Stimulated activated CD4-positive, alpha-beta T cell treated with anti-CD3 and anti-CD28 coated beads, Interleukin-12 subunit alpha, Interleukin-12 subunit beta, amount 100 ng/mL, for 48 hours (primary cell): ENCODE data around the gene MTMR12.

ENCODE experiments used
- DNase-seq, 3 donors: peaks; one replicate each; pipeline ENCODE4 v3.0.0-alpha.2; 2020; ENCODE audit warnings: low read depth in 2 of 3, low spot score in 1 of 3

MTMR12 gene

DNA sequence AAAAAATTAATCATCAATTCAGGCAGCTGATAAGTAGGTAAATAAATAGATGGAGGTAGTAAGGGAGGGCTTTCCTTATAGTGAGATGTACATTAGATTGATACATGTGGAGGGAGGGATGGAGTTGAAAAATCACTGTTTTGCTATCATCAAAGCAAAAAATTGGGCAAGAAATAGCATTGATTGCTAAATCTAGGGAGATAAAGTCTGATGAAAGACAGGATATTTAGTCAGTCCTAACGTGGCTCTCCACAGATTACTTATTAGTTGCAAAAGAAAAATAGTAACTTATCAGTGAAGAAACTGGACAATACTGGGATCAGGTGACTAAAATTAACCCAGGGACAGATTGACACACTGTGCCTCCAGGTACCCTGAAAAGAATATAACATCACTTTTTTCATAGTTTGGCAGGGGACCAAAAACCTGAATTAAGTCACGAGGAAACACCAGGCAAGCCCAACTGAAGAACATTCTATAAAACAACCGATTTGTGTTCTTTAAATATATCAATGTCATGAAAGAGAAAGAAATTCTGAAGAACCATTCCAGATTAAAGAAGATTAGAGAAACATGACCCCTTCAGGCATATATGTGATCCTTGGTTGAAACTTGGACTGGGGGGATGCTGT is 111.5 kb downstream of the MTMR12 start:
- no peak for DNase-seq

DNA sequence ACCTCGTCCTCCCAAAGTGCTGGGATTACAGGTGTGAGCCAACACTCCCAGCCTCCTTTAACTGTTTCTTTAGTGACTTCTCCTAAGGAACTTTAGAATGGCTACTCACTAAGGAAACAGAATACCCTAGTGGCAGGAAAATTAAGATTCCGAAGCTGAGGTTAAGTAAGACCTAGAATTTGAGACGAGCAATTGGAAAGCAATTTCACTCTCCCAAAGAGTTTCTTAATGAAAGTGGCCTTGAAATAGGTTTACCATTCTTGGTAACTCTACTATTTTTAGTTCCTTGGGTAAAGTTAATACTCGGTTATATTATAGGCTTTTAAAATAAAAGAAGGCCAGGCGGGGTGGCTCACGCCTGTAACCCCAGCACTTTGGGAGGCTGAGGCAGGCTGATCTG is 115.7 kb downstream of the MTMR12 start:
- DNase-seq: no peak

DNA sequence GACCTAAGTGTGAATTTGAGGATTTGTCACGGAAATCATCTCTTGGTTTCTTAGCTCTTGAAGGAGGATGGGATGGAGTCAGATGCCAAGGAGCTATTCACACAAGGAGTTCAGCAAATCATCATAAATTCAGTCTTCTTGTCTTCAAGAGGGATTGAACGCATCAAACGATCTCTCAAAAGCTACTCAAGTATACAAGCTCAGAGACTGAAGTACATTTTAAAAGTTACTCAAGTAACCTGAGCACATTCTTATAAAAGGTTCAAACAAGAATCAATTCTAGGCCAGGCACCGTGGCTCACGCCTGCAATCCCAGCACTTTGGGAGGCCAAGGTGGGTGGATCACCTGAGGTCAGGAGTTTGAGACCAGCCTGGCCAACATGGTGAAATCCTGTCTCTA is 117.5 kb downstream of the MTMR12 start:
- DNase-seq: no peak

DNA sequence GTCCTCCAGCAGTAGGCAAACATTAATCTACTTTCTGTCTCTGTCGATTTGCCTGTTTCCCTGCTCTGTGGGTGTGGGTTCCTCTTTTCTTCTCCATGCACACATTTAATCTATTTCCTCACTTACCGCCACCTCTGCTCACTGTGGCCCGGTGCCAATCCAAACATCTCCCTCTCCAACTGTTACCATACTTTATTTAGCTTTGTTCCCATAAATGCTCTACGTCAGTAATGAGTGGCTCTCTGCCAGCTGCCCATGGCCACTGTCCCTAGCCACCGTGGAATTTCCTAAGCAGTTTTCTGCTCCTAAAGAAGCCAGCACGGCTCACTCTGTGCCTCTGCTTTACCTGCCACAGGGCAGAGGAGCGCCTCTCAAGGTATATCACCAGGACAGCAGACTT is 119.1 kb downstream of the MTMR12 start:
- no peak for DNase-seq

DNA sequence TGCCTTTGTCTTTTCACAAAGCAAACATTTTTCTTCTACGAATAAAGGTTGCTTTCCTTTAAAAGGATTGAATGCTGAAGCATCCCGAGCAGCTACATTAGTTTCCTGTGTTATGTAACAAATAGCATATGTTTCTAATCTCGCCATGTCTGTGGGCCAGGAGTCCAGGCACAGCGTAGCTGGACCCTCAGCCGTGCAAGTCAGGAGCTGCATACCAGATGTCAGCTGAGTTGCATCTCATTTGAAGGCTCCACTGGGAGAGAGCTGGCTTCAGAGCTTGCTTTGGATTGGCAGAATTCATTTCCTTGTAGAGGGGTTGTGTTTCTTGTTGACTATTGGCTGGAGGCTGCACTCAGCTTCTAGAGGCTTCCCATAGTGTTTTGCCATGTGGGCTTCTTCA is 122.6 kb downstream of the MTMR12 start:
- no peak for DNase-seq

DNA sequence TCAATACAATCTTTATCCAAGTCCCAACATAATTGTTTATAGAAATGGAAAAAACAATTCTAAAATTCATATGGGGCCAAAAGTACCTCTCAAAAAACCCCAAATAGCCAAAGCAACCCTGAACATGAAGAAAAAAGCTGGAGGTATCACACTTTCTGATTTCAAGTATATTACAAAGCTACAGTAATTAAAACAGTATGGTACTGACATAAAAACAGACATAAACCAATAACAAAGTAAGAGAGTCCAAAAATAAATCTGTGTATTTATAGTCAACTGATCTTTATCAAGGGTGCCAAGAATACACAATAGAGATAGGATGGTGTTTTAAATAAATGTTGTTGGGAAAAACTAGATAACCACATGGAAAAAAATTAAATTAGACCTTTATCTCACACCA is 125.1 kb downstream of the MTMR12 start:
- DNase-seq: no peak

DNA sequence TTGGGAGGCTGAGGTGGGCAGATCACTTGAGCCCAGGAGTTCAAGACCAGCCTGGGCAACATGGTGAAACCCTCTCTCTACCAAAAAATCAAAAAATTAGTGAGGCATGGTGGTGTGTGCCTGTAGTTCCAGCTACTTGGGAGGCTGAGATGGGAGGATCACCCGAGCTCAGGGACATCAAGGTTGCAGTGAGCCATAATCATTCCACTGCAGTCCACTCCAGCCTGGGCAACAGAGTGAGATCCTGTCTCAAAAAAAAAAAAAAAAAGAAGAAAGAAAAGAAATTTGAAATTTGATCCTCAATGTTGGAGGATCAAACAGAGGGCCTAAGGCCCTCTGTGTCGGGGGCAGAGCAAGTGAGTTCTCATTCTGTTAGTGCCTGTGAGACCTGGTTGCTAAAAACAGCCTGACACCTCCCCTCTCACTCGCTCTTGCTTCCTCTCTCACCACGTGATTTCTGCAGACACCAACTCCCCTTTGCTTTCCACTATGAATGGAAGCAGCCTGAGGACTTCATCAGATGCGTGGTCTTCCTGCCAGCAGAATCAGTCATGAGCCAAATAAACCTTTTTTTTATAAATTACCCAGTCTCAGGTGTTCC is 130.2 kb downstream of the MTMR12 start:
- no peak for DNase-seq
